Epidermal melanocyte (primary cell): ENCODE data around the gene MYRFL.
A peak's percentile ranks its signal among the peaks of the same experiment; 100 is the strongest.

Experiments
- DNase-seq: peaks from one replicate; pipeline ENCODE4 v3.0.0; 2011; ENCODE audit warnings: low spot score; ENCODE audit not compliant: insufficient read length

The MYRFL gene

DNA sequence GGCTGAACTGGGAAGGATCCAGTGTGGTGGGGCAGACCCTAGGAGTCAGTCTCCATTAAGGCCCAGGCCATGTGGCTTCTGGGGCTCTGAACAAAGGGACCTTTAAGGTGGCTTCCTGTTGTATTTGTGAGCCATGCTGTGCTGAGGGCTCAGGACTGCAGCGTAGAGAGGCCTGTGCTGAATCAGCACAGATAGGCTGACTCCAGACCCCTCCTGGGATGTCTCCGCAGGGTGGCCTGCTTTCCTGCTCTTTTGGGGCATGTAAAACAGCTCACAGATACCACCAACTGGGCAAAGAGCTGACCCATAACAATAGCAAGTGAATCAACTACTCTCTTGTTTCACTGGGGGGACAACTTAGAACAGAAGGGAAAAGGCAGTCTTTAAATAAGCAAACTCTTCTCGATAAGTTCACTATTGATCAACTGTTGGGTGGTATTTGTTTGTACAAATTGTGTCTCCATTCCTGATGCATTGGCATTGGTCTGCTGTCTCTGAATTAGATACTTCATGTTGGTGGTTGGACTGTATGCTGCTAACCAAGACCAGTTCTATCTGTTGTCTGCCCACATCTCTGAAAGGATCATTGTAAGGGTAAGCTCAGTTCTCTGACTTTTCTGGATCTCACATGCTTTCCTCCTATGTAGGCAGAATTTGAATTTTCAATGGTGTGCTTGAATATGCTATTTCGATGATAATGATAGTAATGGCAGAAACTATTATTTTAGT lies 71.8 kb downstream of the MYRFL start:
- DNase-seq, result no peak

DNA sequence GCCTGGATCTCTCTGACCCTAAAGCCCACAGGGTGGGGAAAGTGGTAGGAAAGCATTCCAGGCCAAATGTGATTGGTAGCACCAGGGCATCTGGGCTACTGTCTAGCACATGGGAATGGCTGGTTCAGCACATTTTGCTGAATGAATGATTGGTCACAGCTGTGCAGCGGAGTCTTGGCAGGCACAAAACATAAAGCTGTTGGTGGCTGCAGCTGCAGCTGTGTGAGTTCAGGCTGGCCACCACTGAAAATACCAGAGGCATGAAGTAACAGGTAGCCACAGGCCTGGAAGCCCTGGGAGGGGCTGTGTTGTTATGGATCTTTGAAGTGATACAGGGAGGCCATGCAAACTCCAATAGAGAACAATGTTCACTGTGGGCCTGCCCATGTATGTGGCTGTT lies 72.7 kb downstream of the MYRFL start:
- peak; percentile 46 for DNase-seq

DNA sequence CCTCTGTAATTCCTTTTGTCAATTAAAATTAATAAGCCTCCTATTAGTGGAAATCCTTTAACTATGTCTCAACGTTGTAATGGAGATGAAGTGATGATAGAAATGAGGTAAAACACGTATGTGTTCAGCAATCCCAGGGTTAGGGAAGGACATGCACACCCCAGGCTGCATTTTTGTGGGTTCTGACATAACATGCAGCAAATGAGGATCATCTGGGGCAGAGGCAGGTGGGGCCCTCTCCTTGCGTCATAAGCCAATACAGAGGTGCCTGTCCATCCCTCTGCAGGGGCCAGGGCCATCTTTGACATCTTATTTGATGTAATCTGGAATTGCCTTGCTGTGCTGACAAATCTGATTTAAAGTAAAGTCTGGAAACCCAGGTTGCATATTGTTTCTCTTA lies 73.2 kb downstream of the MYRFL start:
- no peak for DNase-seq

DNA sequence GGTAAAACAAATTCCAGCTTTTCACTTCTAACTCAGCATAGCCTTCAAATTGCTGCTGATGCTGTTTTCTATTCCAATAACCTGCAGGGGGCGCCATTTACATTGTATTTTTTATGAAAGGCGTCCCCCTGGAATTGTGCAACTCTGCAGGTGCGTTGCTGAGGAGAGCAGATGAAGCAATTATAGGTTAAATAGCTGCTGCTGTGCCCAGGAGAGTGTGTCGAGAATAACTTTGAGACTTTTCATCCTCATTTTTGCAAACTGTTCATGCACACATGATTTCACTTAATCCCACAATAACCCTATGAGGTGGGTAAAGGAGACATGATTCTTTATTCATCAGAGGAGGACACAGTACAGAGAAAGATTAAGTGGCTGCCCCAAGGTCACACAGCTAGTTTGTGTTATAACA lies 75.7 kb downstream of the MYRFL start:
- DNase-seq, result no peak

DNA sequence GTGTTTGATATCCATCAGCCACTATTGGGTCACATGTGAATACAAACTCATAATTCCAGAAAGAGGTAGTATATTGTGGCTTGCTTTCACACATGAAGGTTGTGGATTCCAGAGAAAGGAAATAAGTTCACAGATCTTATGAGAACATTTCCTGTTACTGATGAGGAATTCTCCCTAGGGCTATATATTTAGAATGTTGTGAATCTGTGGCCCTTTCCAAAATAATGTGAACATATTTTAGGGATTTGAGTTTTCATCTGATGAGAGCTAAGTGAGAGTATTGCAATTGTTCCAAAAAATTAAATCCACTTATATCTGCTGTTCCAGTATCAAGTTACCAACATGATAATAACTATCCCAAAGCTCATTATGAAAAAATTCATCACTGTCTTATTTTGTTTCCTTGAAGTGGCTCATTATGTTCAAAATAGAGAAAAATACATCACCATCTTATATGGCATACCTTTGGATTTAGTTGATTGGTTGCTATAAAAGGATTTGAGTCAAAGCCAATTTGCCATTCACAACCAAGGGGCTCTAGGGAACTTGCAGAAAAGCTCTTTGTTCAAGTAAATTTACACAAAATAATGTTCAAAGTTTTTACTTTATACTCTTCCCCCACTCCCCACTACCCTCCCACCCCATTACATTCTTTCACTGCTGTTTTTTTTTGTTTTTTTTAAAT lies 76.3 kb downstream of the MYRFL start:
- DNase-seq, result no peak

DNA sequence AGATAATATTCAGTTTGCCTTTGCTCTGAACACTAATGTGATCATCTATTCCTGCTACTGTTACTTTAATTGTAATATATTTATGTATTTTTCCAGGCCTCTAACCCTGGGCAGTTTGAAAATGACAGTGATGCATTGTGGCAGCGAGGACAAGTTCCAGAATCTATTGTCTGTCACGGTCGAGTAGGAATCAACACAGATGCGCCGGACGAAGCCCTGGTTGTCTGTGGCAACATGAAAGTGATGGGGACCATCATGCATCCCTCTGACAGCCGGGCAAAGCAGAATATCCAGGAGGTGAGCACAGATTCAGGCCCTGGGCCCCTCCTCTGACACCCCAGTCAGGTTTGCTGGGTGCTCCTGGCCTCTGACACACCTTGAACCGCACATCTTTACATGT lies 78.5 kb downstream of the MYRFL start:
- DNase-seq, result no peak

DNA sequence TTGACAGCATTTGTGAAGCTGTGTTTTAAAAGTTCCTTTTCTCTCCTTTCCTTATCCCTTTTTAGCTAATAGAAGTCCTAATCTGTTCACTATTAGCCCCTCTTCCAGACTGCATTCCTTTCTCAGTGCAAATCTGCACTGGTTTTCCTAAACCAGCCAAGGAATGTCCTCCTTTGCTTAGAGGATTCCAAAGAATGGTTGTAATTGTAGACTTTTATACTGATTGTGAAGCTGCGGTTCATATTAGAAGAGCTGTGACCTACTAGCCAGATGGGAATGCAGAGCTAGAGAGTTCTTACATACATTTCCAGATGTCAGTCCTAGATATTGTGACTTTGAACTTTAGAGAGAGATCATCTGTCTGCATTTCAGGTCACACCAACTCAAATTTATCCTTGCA lies 79.8 kb downstream of the MYRFL start:
- DNase-seq, result peak; percentile 29

DNA sequence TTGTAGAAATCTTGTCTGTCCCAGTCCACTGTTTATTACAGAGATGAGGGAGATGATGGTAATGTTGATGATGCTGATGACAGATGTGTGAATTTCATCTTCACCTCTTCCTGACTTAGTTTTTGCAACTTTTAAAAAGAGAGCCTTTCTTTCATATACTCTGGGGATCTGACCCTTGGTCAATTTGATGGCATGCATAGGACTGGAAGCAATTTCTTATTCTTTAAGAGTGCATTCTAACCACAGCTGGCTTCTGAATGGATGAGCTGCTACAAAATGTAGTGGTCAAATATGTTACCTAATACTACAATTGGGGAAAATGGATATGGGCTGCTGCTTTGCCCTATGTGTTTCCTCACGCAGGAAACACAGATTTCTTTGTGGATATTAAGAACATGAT lies 80.8 kb downstream of the MYRFL start:
- DNase-seq, result no peak

DNA sequence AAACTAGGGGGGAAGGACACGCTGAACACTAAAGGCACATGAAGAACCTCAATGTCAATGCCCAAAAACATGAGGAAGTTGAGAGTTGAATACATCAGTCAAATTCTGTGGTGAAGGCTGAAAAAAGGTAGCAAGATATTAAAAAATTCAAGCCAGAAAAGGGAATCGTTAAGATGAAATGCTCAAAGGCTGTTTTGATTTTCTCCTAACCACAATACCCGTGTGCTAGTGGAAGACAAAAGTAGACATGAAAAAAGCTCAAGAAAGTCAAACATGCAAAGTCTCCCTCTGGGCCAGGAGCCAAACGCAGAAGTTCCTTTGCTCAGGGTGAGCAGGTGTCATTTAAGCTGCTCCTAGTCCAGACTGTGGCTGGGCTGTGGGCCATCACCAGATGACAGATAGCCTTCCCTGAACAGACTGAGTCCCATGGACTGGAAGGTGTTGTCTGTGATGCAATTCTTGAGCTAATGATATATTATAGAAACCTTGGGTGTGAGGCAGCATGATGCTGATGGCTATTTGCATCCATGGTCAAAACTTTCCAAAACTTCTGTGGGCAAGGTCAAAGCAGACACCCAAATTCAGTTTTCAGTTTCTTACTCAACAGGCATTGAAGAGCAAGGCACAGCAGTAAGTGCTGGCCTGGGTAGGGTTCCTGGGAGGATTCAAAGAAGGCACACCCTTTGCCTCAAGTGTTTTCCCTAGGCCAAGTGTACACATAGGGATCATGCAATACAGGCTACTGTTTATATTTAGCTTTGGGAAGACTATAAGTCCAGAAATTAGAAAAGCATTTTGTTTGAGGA lies 81.6 kb downstream of the MYRFL start:
- no peak for DNase-seq

DNA sequence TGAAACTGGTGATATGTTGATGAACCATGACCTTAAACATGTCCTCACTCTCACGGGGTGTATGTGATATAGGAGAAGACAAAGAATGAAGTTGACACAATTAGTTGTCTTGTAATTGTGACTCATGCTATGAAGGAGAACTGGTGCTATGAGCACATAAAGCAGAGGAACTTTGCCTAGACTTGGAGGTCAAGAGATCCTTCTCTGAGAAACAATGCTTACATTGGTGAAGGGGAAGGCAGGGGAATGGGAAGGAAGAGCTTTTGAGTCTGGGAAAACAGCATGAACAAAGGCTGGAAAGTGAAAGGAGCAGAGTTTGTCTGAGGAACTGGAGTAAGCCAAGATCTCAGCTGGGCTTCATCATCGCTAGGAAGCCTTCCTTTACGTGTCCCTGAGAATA lies 83.2 kb downstream of the MYRFL start:
- DNase-seq, result no peak

DNA sequence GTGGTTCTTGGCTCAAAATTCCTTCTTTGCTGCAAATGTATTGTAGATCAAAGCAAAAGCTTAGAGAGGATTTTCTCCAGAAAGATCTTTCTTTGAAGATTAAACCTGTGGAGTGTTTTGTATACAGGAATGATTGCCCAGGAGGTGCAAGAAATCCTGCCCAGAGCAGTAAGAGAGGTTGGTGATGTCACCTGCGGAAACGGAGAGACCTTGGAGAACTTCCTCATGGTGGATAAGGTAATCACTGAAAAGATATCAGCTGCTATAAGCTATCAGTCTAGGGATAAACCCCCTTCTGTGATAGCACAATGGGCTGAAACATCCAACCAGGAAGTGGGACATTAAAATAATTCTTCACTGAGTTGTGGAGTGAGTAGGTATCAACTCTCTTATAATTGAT lies 85.7 kb downstream of the MYRFL start:
- no peak for DNase-seq

DNA sequence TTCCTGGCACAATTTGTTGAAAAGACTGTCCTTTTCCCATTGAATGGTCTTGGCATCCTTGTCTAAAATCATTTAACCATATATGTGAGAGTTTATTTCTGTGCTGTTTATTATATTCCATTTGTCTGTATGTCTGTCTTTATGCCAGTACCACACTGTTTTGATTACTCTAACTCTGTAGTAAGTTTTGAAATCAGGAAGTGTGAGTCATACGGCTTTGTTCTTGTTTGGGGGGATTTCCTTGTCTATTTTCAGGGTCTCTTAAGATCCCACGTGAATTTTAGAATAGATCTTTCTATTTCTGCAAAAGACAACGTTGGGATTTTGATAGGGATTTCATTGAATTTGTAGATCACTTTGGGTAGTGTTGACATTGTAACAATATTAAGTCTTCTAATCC lies 88.5 kb downstream of the MYRFL start:
- no peak for DNase-seq

DNA sequence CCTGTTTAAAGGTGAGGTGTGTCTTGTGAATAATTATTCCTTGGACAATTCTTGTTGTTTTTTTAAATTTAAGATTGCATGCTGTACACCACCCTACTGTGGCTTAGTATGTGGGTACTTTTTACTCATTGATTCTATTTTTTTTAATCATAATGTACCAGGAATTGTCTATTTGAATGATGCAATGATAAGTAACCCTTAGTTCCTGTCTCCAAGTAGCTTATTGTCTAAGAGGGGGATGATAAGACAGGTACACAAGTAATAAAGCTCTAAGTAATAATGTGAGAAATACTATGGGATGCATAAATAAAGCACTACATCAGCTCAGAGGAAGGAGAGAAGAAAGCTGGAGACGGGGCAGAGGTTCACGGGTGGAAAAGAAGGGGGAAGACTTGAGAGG lies 90.9 kb downstream of the MYRFL start:
- DNase-seq, result no peak

DNA sequence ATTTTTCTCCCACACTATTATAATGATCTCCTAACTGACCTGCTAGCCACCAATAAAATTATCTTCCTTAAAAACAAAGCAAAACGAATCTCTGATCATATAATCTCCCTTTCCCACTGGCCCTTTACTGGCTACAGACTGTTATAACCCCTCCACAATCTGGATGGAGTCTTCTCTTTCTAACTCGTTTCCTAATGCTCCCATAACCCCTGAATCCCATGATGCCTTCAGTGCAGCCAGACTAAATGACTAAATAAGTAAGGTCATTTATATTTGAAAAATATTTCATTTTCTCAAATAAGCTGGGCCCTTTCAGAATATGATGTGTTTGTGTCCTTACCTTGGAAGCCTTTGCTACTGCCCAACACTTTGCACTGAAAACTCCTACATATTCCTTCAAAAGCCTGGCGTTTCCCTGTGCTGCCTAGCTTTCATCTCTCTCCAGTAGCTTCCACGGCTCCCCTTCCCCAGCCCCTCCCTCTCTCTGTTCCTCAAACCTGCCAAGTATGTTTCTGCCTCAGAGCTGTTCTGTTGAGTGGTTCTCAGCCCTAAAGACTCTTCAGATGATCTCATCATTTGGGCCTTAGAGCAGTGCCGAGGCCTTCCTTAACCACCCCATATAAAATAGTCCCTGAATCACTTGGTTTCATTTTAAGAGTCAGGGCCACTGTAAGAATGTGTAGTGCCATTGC lies 91.7 kb downstream of the MYRFL start:
- DNase-seq, result no peak

DNA sequence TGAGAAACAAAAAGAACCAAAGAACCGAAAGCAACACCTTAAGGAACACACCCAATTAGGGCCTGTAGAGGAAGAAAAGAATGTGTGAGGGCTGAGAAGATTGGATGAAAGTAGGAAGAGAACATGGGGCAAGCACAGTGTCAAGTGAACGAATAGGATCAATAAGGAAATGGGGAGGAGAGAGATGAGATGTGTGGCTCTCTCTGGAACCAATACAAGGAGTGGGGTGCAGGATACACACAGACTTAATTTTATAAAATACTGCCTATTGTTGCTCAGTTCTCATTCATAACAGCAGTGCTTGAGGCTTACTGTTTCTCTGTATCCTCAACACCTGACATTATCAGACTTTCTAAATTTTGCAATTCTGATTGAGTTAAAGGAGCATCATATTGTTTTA lies 93.3 kb downstream of the MYRFL start:
- DNase-seq, result no peak

DNA sequence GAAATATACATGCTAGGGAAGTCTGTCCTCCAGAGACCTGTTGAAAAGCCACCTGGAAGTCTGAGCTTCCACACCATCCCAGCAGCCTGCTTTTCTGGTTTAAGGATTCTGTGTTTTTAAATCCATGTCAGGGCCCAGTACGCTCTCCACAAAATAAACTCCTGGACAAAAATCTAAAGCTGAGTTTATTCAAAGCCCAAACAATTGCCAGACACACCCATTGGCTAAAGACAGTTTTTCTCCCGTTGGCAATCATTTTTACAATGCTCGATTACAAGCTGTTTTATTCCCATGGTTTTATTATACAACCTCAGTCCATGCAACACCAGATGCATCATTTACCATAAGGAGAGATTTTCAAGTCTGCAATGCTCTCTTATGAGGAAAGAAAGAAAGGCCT lies 94.5 kb downstream of the MYRFL start:
- peak; percentile 18 for DNase-seq

DNA sequence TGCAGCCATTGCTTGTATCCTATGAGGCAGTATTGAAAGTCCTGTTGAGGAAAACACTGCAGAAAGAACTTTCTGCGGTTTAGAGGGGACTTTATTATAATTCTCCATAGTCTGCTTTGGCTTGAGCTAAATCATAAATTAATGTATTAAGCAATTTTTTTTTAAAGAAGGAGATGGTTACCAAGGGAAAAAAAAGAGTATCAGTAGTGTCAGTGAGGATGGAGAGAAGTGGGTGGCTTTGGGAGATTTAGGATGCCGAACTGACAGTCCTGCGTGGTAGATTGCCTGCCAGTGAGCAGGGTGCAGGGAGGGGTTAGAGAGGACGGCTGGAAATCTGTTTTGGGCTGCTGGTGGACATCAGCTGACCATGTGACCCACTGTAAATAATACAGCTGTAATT lies 96.8 kb downstream of the MYRFL start:
- DNase-seq, result no peak

DNA sequence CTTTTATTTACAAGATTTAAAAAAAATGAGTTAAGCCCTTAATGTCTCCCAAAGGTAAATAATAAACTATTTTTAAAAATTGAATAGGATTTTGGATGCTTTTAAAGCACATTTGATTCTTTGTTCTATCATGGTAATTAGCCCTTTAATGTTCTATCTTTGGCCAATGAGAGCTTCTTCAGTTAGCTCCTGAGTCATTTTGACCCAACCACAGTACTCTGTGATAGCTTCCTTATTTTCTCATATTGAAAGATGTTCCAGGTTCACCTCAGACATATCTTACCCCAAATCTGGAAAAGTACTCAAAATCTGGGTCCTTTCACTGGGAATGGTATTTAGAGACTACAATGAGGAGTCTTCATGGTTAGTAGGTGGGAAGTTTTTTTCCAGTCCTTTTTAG lies 98.0 kb downstream of the MYRFL start:
- no peak for DNase-seq

DNA sequence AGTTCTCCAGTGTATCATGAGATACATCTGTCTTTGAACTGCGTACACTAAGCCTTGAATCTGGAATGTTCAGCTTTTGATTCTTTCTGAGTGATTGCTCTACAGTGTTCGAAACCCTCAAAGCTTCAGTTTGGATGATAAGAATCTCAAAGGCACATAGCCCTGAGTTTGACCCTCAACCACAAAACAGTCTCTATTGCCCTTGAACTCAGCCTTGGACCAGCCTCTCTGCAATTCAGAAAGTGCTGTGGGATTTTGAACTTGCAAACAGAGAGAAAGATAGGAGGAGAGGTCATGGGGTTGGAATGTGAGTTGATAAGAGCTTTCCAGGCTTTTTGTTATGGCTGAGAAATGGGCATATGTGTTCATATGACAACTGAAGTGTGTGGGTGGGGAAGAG lies 100.3 kb downstream of the MYRFL start:
- no peak for DNase-seq

DNA sequence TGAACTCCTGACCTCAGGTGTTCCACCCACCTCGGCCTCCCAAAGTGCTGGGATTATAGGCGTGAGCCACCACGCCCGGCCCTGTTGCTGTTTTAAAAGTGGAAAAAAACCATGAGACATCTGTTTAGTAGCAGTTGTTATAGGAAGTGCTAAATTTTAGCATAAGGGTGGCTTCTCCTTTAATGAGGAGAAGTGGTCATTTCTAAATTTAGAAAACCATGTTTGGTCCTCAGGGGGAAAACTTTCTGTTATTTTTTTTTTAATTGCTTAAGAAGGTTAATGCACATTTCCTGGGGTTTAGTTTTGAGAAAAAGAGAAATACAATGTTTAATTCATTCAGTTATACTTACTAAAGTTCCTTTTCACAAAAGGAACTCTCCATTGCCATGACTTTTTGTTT lies 102.1 kb downstream of the MYRFL start:
- DNase-seq, result no peak

DNA sequence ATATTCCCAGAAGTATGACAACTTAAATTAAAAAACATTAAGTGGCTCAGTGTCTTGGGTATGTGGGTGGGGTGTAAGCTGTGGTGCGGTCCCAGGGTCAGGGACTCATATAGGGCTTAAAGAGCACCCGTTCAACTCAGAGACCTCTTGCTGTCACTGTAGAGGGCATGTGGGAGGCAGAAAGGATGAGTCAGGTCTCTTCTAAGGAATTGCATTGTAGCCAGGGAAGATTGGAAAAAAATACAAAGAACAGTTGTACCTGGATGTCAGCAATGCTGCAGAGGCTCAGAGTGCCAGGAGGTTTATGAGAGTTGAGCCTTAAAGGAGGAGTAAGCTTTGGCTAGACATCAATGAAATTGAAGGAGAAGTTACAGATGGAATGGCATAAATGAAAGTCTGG lies 104.1 kb downstream of the MYRFL start:
- no peak for DNase-seq

DNA sequence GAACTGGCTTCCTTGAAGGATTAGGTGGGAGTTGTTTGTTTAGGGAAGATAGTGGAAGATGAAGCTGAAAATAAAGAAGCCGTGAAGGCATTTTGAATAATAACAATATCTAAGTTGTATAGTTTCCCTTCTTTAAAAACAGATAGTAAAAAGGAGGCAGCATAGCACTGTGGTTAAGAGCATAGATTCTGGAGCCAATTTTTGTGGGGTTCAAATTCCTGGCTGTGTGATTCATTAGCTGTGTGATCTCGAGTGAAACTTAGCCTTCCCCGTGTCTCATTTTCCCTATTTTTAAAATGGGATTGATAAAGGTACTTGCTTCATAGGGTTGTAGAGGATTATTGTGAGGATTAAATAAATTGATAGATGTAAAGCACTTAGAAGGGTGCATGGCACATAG lies 104.5 kb downstream of the MYRFL start:
- no peak for DNase-seq
